WTC11 (cell line): ENCODE results near the gene SPTLC2. TPM values are rescaled to one million over a fixed set of nuclear protein-coding genes. Genes with fewer than 3 reads are reported as not detected.

Experiments
- ATAC-seq: fragments of 200-7000 bp; cut with Tn5 transposase; 2 replicates; pipeline ENCODE4 v1.10.0; 2021; ENCODE audit warnings: mild to moderate bottlenecking, moderate library complexity
- CTCF ChIA-PET: fragments of 300-600 bp; sonication (Branson Sonifier 250); formaldehyde crosslinking; loops from one replicate; lab custom pipeline; 2021; ENCODE audit warnings: antibody characterized with exemption; lab: Charles Lee
- POLR2A ChIA-PET: fragments of 350-600 bp; sonication (Branson Sonifier 250); formaldehyde crosslinking; loops from one replicate; lab custom pipeline; 2021; ENCODE audit warnings: antibody characterized with exemption; lab: Charles Lee
- DNase-seq: peaks from one replicate; pipeline ENCODE4 v3.0.0; 2021; ENCODE audit warnings: low spot score
- H3K27ac Mint-ChIP-seq: 2 replicates; pipeline ENCODE4 v1.8.0; 2021; ENCODE audit warnings: mixed read lengths
- H3K27me3 Mint-ChIP-seq: 2 replicates; pipeline ENCODE4 v1.8.0; 2021; ENCODE audit warnings: low read depth, mild to moderate bottlenecking, moderate library complexity, mixed read lengths
- H3K36me3 Mint-ChIP-seq: 2 replicates; pipeline ENCODE4 v1.8.0; 2021; ENCODE audit warnings: mixed read lengths
- H3K4me1 Mint-ChIP-seq: 2 replicates; pipeline ENCODE4 v1.8.0; 2022; ENCODE audit warnings: mixed read lengths
- H3K4me3 Mint-ChIP-seq: 2 replicates; pipeline ENCODE4 v1.8.0; 2021; ENCODE audit warnings: mild to moderate bottlenecking, moderate library complexity, mixed read lengths
- H3K9me3 Mint-ChIP-seq: 2 replicates; pipeline ENCODE4 v1.8.0; 2021; ENCODE audit warnings: mixed read lengths
- ATF6 ChIP-seq: sonication (generic); formaldehyde crosslinking; IDR thresholded peaks from 2 replicates; pipeline ENCODE4 v1.8.1; 2023; ENCODE audit warnings: mild to moderate bottlenecking, missing genetic modification reagents
- CDX4 ChIP-seq: fragments of 250-450 bp; sonication (Bioruptor Pico); IDR thresholded peaks from 2 replicates; pipeline ENCODE4 v1.9.0; 2021; ENCODE audit warnings: moderate library complexity, mild to moderate bottlenecking, inconsistent platforms, borderline replicate concordance
- E2F4 ChIP-seq: sonication (generic); formaldehyde crosslinking; IDR thresholded peaks from 2 replicates; pipeline ENCODE4 v1.8.1; 2022; ENCODE audit warnings: low read depth, mild to moderate bottlenecking, moderate library complexity, missing genetic modification reagents, borderline replicate concordance
- E2F5 ChIP-seq: sonication (generic); formaldehyde crosslinking; IDR thresholded peaks from 2 replicates; pipeline ENCODE4 v1.8.1; 2022; ENCODE audit warnings: mild to moderate bottlenecking, moderate library complexity, missing genetic modification reagents
- FOXP1 ChIP-seq: sonication (generic); formaldehyde crosslinking; IDR thresholded peaks from 2 replicates; pipeline ENCODE4 v1.8.0; 2022; ENCODE audit warnings: missing genetic modification reagents, mild to moderate bottlenecking, moderate library complexity, borderline replicate concordance
- GRHL2 ChIP-seq: fragments of 250-450 bp; sonication (Bioruptor Pico); IDR thresholded peaks from 2 replicates; pipeline ENCODE4 v1.8.0; 2022; ENCODE audit warnings: mild to moderate bottlenecking, moderate library complexity; ENCODE audit not compliant: insufficient replicate concordance, severe bottlenecking
- HMGXB4 ChIP-seq: sonication (generic); formaldehyde crosslinking; IDR thresholded peaks from 2 replicates; pipeline ENCODE4 v1.8.1; 2023; ENCODE audit warnings: mild to moderate bottlenecking, moderate library complexity, missing genetic modification reagents
- IRF1 ChIP-seq: sonication (generic); formaldehyde crosslinking; IDR thresholded peaks from 2 replicates; pipeline ENCODE4 v1.8.0; 2023; ENCODE audit warnings: missing genetic modification reagents
- JUN ChIP-seq: sonication (generic); formaldehyde crosslinking; IDR thresholded peaks from 2 replicates; pipeline ENCODE4 v1.8.0; 2023; ENCODE audit warnings: mild to moderate bottlenecking, missing genetic modification reagents
- MYBL2 ChIP-seq: sonication (generic); formaldehyde crosslinking; IDR thresholded peaks from 2 replicates; pipeline ENCODE4 v1.8.1; 2023; ENCODE audit warnings: mild to moderate bottlenecking, moderate library complexity, missing genetic modification reagents
- NR2C2 ChIP-seq: sonication (generic); formaldehyde crosslinking; IDR thresholded peaks from 2 replicates; pipeline ENCODE4 v1.8.0; 2022; ENCODE audit warnings: mild to moderate bottlenecking, missing genetic modification reagents
- OVOL2 ChIP-seq: fragments of 250-450 bp; sonication (Bioruptor Pico); IDR thresholded peaks from 2 replicates; pipeline ENCODE4 v1.9.0; 2021; ENCODE audit warnings: mild to moderate bottlenecking, borderline replicate concordance
- PRDM15 ChIP-seq: sonication (generic); formaldehyde crosslinking; IDR thresholded peaks from 2 replicates; pipeline ENCODE4 v1.8.0; 2022; ENCODE audit warnings: missing genetic modification reagents
- SMAD4 ChIP-seq: sonication (generic); formaldehyde crosslinking; IDR thresholded peaks from 2 replicates; pipeline ENCODE4 v1.8.0; 2022; ENCODE audit warnings: mild to moderate bottlenecking, missing genetic modification reagents
- TEAD1 ChIP-seq: sonication (generic); formaldehyde crosslinking; IDR thresholded peaks from 2 replicates; pipeline ENCODE4 v1.8.0; 2022; ENCODE audit warnings: mild to moderate bottlenecking, missing genetic modification reagents
- TP53 ChIP-seq: sonication (generic); formaldehyde crosslinking; IDR thresholded peaks from 2 replicates; pipeline ENCODE4 v1.8.1; 2023; ENCODE audit warnings: mild to moderate bottlenecking, missing genetic modification reagents
- ZBTB21 ChIP-seq: sonication (generic); formaldehyde crosslinking; IDR thresholded peaks from 2 replicates; pipeline ENCODE4 v1.8.1; 2023; ENCODE audit warnings: mild to moderate bottlenecking, missing genetic modification reagents, borderline replicate concordance
- ZBTB43 ChIP-seq: sonication (generic); formaldehyde crosslinking; IDR thresholded peaks from 2 replicates; pipeline ENCODE4 v1.8.1; 2023; ENCODE audit warnings: mild to moderate bottlenecking, missing genetic modification reagents
- ZNF121 ChIP-seq: sonication (generic); formaldehyde crosslinking; IDR thresholded peaks from 2 replicates; pipeline ENCODE4 v1.8.0; 2023; ENCODE audit warnings: missing genetic modification reagents
- ZNF512 ChIP-seq: sonication (generic); formaldehyde crosslinking; IDR thresholded peaks from 2 replicates; pipeline ENCODE4 v1.8.1; 2022; ENCODE audit warnings: missing genetic modification reagents, borderline replicate concordance
- ZNF671 ChIP-seq: fragments of 250-450 bp; sonication (Bioruptor Pico); IDR thresholded peaks from 2 replicates; pipeline ENCODE4 v1.8.0; 2021; ENCODE audit warnings: mild to moderate bottlenecking
- total RNA-seq: library from RNA; stranded (reverse); gene quantifications from 3 replicates; pipeline ENCODE4 v1.2.3, GENCODE V29; 2021

The SPTLC2 gene
- total RNA-seq, 1 experiment from 2014 or later: 40.1 TPM

GRCh38 chr14:77503138-77503537 is 113.3 kb downstream of the SPTLC2 start (continued):
- TF ChIP-seq CDX4 (CRISPR knock-in tag) (no peak), NR2C2 (CRISPR knock-in tag) (no peak), ZNF512 (CRISPR knock-in tag) (no peak), JUN (CRISPR knock-in tag) (no peak), ZNF671 (CRISPR knock-in tag) (no peak), E2F5 (CRISPR knock-in tag) (no peak), IRF1 (CRISPR knock-in tag) (no peak), SMAD4 (CRISPR knock-in tag) (no peak), ATF6 (CRISPR knock-in tag) (no peak), HMGXB4 (CRISPR knock-in tag) (no peak)
- TF ChIP-seq, all 79 proteins: peak for 0

- ATAC-seq: no peak
- H3K27ac Mint-ChIP-seq: no peak overlapping the region
- peaks cover 13% of the 10 kb centered on the region for H3K9me3 Mint-ChIP-seq
- H3K4me1 Mint-ChIP-seq: 0 out of 2 replicates have a peak, but pooled peaks cover 7% of the 10 kb centered on the region
- H3K4me3 Mint-ChIP-seq: no peak overlapping the region
- H3K36me3 Mint-ChIP-seq: peaks cover 4% of the 10 kb centered on the region; the same call in 1 of the 2 replicates
- ChIA-PET CTCF (no interaction called here), POLR2A (no interaction called here)
- no peak for DNase-seq
- H3K27me3 Mint-ChIP-seq: peaks cover 38% of the 10 kb centered on the region
- TF ChIP-seq ZNF671 (CRISPR knock-in tag): no peak
- TF ChIP-seq JUN (CRISPR knock-in tag): no peak
- no peak for TF ChIP-seq TP53 (CRISPR knock-in tag)
- no peak for TF ChIP-seq FOXP1 (CRISPR knock-in tag)
- no peak for TF ChIP-seq MYBL2 (CRISPR knock-in tag)
- no peak for TF ChIP-seq ZBTB43 (CRISPR knock-in tag)
- no peak for TF ChIP-seq TEAD1 (CRISPR knock-in tag)
- no peak for TF ChIP-seq SMAD4 (CRISPR knock-in tag)
- TF ChIP-seq E2F4: no peak
- no peak for TF ChIP-seq GRHL2 (CRISPR knock-in tag)
- no peak for TF ChIP-seq ZBTB21 (CRISPR knock-in tag)
- no peak for TF ChIP-seq ZNF121
- TF ChIP-seq PRDM15 (CRISPR knock-in tag): no peak
- no peak for TF ChIP-seq OVOL2 (CRISPR knock-in tag)
These were observed 114.2 kb downstream of the SPTLC2 start for GRCh38 chr14:77502109-77502782.
